GM18858 (cell line): ENCODE data around the gene NR1I3.
"Not testable (repeated sequence)": the region's sequence is repeated elsewhere in the genome, so short reads cannot be mapped to it uniquely, and the experiment has no call there.

Source experiments
- ATAC-seq: cut with Tn5 transposase; IDR thresholded peaks from one replicate; pipeline ENCODE4 v1.9.1; 2021; ENCODE audit not compliant: unreplicated experiment

Gene NR1I3

DNA sequence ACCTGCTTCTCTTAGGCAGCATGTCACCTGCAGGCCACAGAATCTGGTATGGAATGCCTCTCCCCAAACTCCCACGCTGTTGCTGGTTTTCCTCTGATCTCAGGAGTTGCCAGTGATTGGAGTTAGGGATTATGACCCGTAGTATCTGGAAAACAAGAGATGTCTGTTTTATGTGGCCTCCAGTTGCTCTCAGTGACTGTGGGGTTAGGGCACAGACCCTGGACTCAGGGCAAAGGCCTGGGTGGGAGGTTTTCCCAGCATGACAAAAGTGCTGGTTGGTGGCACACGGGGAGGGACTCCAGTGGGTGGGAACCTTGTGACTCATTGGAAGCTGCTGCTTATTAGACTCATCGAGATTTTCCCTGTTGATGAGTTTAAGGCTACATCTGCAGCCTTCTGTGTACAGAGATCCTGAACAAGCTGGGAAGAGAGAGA, at the start of gene NR1I3:
Gene NR1I3, minus strand, starts transcription at position 165 of the 435 bp plus-strand sequence. CDS start 1,638 bp downstream, outside the sequence.
- no peak for ATAC-seq

DNA sequence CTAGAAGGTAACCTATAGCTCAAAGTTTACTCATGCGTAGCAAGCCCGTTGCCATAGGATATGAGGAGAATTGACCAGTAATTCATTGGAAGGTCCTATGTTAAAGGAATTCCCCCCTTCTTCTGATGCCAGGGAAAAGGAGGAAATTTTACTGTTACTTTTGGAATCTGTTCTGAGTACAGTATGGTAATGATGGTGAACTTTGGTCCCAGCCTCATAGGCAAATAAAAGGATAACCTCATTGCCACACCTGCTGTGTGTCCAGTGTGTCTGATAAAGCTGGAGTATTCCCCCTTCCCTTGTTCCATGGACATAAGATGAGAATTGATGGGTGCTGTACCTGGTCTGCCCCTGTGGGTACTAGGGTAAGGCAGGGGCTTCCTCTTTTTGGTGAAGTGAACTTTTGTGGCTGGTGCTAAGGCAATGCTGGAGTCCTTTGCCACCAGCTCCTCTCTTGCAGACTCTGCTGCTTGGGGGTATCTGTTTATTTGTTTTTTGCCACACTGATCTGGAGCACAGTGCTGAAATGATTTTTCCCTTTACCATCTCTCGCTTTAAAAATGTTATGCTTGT, 49.6 kb upstream of the NR1I3 start:
- ATAC-seq: no peak

DNA sequence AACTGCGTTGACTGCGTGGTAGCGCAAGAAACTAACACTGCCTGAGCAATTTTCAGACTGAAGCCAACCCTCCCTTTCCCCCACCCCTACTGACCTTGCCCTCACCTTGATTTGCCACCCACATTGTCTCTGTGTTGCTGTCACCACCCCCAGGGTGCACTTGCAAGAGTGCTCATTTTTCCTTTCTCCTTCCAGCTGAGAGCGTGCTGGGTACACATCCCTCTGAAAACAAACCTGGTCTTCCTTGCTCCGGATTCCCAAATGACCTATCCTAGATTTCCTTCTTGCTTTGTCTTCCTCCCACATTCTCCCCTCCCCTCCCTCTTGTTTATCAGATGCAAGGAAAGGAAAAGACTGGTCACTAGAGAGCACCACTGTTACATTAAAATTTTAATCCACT, 47.5 kb upstream of the NR1I3 start:
- no peak for ATAC-seq

DNA sequence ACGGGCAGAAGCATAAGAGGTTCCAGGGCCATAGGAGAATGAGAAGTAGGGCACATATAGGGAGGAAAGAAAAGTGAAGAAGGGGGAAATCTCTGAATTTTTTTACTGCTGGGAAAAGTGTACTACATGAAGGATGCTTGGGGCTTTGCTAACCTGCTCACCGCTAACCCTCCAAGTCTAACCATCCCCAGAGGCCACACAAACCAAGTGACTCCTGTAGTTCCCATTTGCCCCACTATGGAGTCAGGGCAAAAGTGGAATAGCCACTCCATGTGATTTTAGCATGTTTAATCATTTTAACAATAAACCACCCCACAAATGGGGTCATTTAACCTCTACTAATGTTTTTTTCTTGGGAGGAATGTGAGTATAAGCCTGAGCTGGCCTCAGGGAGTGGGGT, 47.1 kb upstream of the NR1I3 start:
- ATAC-seq: no peak

GRCh38 chr1:161282991-161283390, 45.0 kb upstream of the NR1I3 start:
- no peak for ATAC-seq

GRCh38 chr1:161274874-161275273, 36.9 kb upstream of the NR1I3 start:
- no peak for ATAC-seq

DNA sequence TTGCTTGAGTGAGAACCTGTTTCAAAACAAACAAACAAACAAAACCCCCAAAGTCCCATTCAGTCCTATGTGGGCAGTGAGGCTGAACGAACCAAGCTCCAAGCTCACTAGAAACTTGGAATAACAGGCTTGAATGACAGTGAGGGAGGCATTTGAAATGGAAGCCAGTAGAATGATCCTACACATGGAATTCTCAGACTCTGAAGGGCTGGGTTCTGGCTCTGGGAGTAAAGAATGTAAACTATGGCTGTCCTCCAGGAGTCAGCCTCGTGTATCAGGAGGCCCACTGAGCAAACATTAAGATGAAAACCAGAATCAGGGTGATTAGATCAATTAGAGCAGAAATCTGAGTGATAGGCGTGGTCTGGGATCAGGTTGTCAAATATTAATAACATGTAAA, 35.4 kb upstream of the NR1I3 start:
- no peak for ATAC-seq

DNA sequence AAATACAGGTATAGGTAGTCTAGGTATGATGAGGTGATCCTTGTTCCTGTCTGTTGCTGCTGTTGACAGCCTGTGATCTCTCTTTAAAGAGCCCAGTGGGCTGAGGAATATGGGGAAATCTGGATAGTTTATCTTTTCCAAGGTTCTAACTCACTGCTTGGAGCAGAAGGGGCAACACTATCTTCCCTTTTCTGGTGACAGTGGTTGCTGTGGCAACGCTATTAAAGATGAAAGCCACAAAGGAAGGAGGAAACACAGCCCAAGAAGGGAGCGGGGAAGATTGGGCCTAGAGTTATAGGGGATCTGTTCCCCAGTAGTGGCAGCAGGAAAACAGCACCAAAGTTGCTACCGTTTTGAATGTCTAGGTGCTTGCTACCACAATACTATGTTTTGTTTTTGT, 29.3 kb upstream of the NR1I3 start:
- ATAC-seq: no peak

DNA sequence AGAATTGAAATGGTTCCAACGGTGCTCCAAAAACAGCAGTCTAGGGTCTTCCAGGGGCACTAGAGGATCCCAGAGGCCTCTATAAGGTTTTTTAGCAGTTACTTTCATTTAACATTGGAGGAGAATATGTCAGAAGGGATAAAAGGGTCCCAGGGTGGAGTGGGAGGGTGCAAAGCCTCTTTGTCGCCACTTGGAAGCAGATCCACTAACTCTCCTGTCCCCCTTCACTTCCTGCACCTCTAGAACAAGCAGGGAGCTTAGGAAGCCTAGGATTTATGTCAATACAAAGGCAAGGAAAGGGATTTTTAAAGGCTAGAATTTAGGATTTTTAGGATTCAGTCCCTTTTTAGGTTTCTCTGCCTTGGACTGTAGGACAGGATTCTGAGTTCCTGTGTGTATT, 28.8 kb upstream of the NR1I3 start:
- no peak for ATAC-seq

DNA sequence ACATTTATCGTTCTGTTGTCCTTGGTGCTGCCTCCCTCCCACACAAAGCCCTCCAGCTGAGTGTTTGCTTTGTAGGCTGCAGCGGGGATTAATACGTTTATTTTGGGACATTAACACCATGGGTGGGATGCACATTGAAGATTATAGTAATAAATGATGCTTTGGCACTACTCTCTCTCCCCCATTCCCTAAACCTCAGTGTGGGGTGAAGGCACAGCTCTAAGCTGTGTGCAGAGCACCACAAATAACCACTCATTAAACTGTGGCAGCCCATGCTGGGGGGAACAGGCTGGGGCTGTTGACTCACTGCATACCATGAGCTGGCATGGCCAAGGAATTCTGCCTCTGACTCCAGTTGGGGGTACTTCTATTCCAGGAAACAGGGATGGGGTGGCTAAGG, 28.2 kb upstream of the NR1I3 start:
- no peak for ATAC-seq

DNA sequence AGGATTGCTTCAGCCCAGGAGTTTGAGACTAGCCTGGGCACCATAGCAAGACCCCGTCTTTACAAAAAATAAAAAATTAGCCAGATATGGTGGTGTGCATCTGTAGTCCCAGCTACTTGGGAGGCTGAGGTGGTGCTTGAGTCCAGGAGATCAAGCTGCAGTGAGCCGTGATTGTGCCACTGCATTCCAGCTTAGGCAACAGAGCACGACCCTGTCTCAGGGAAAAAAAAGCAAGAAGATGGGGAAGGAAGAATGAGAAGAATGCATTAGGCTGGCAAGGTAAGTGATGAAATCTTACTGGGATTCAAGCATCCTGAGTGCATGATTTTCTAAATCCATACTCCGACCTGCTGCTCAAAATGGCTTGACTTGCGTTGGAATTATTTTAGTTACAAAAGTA, 27.3 kb upstream of the NR1I3 start:
- no peak for ATAC-seq

- no peak for ATAC-seq
These were observed 23.5 kb upstream of the NR1I3 start for GRCh38 chr1:161261261-161262235.

DNA sequence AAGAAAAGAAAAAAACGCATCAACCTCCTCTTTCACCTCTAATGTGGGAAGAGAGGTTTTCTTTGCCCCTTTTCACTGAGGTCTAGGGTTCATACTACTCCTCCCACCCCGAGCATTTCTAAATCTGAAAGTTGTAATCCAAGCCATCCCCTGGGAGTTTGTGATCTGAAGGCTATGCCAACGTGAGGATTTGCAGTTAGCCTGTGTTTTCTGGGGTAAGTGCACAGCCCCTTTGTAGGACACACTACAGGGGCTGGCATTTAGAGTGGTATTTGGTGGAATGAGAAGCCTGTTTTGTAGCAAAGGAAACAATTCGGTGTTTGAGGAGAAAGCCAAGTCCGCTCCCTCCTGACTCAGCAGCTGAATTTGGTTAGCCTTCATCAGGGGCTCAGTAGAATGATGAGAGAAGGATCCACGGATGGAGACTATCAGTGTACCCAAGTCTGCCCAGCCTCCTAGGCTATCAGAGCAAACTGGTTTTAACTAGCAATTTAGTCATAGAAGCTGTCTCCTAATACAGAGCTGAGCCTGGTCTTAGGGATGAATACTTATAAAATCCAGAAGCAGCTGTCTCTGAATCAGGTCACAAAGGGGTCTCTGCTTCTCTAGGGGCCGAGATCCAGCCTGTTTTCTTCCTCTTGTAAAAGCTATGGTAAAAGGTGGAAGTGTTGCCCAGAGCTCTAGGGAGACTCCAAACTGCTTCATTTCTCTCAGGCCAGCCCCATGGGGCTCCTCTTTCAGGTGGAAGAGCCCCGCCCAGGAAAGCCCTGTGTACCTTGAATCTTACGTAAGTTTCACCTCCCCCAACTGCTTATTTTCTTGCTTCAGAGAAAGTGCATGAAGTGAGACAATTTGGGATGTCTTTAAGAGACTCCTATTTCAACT, 22.6 kb upstream of the NR1I3 start:
- ATAC-seq: no peak

- ATAC-seq: no peak
These were observed 21.8 kb upstream of the NR1I3 start for GRCh38 chr1:161259765-161260164.

DNA sequence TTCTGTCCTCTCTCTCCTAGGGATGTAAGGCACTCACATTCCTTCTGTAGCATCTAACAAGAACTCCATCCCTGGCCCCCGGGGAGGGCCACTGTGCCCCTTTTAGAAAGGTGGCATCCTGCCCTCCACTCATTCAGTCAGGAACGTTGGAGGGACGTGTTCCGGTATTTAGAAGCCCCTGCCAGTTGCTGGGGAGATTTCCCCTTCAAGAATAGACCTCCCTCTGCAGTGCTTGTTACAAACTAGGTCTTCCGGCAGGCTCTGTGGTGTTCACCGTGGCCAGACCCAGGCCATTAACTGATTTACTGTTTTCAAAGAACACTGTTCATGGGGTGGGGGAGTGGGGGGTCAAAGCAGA, 21.3 kb upstream of the NR1I3 start:
- no peak for ATAC-seq

- no peak for ATAC-seq
These were observed 20.7 kb upstream of the NR1I3 start, which contains the start of gene PCP4L1 for GRCh38 chr1:161258439-161259344. Gene PCP4L1 (plus strand): TSS chr1:161258745. CDS start chr1:161258975, 230 bp downstream.

DNA sequence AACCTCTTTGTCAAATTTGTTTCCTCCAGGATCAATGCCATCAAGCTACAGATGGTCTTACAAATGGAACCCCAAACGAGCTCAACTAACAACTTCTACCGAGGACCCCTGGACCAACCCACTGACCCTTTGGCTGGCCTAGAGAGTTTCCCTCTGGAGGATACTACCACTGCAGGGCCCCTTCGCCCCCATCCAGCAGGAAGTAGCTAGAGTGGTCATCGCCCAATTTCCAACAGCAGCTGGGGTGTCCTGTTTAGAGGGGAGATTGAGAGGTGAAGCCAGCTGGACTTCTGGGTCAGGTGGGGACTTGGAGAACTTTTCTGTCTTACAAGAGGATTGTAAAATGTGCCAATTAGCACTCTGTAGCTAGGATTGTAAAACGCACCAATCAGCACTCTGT, 19.1 kb upstream of the NR1I3 start:
- not testable (repeated sequence) for ATAC-seq

GRCh38 chr1:161255955-161256520, 18.0 kb upstream of the NR1I3 start:
- not testable (repeated sequence) for ATAC-seq

GRCh38 chr1:161255302-161255701, 17.3 kb upstream of the NR1I3 start:
- not testable (repeated sequence) for ATAC-seq

- ATAC-seq: no peak
These were observed 13.6 kb upstream of the NR1I3 start for GRCh38 chr1:161251579-161251978.
